Psoas muscle (tissue), 8 donors: ENCODE measurements around the gene MYL5. TPM values are rescaled to one million over a fixed set of nuclear protein-coding genes. Genes with fewer than 3 reads are reported as not detected.

ENCODE experiments used
- ATAC-seq, 4 donors: fragments of 200-7000 bp; cut with Tn5 transposase; one replicate each; pipeline ENCODE4 v1.9.1; 2020; ENCODE audit warnings: moderate library complexity in 3 of 4, mild to moderate bottlenecking in 2 of 4
- DNase-seq, 2 donors: peaks; one replicate each; pipeline ENCODE4 v3.0.0-alpha.2; 2020
- H3K27ac ChIP-seq: fragments of 200-600 bp; one replicate; pipeline ENCODE4 v1.8.0; 2022
- H3K27me3 ChIP-seq, 3 donors: fragments of 200-600 bp in 1 of 3; one replicate each; pipeline versions ENCODE4 v1.6.1 to v1.8.0; 2013 to 2022; ENCODE audit warnings: low read length in 2 of 3, mild to moderate bottlenecking in 2 of 3, moderate library complexity in 1 of 3; ENCODE audit not compliant: insufficient read depth in 3 of 3
- H3K36me3 ChIP-seq, 2 donors: fragments of 200-600 bp in 1 of 2; one replicate each; pipeline versions ENCODE4 v1.6.1 to v1.8.0; 2013 to 2022; ENCODE audit warnings: low read depth in 1 of 2, mild to moderate bottlenecking in 1 of 2, moderate library complexity in 1 of 2; ENCODE audit not compliant: insufficient read depth in 1 of 2
- H3K4me1 ChIP-seq: fragments of 200-600 bp; one replicate; pipeline ENCODE4 v1.8.0; 2022
- H3K4me3 ChIP-seq: fragments of 200-600 bp; one replicate; pipeline ENCODE4 v1.8.0; 2022; ENCODE audit warnings: mild to moderate bottlenecking
- H3K9me3 ChIP-seq: fragments of 200-600 bp; one replicate; pipeline ENCODE4 v1.8.0; 2022
- CTCF ChIP-seq: fragments of 200-600 bp; IDR thresholded peaks from one replicate; pipeline ENCODE4 v1.8.0; 2022; ENCODE audit warnings: antibody characterized with exemption
- WGBS, 3 donors: extraction: QIAGEN DNeasy Blood & Tissue Kit; methylation state at CpG; one replicate each; pipeline versions ENCODE4 v1.1.6 to v1.1.7; 2013; 5-methylcytosine and 5-hydroxymethylcytosine counted together
- intact Hi-C, 2 donors: fragments of 100-400 bp; cut with DNase I; formaldehyde crosslinking; loops; one replicate each; pipeline versions ENCODE4 v1.11.0 to v1.14.2; 2022
- polyA plus RNA-seq, 3 donors: library from polyadenylated mRNA; stranded (reverse); fragments of 200-250 nt; gene quantifications; one replicate each; pipeline ENCODE4 v1.2.3, GENCODE V29; 2013
- total RNA-seq, 4 donors: library from RNA; stranded (reverse); fragmentation: NEBNext Ultra II Directional in 2 of 4; extraction: Animal tissue kit (Norgen Biotek cat#: 25700) in 2 of 4; gene quantifications; one replicate each; pipeline versions ENCODE4 v1.2.1 to v1.2.4, GENCODE V29; 2021 to 2023
- donor health status: healthy with polysubstance abuse.
- donor health status: DM: no; HTN: no; CAD: no; lungs with moderate emphysema.
- donor health status: Bipolar disorder and iron deficiency.
- donor health status: healthy.
- donor health status: DM: yes; HTN: yes; CAD: no.
- donor health status: DM: no; HTN: no; CAD: no.
- donor health status: DM: no; HTN: no; CAD: no.
- donor health status: DM: yes; HTN: yes; CAD: no.

MYL5 gene
- total and polyA plus RNA-seq, 7 donors = 2.0 to 11.2 (median 5.4) TPM

GRCh38 chr4:707929-708630 is 33.7 kb downstream of the MYL5 start:
- no peak for TF ChIP-seq CTCF
- Histone ChIP-seq H3K4me3 (peak overlapping the region; percentile 18), H3K4me1 (peaks cover 12% of the 10 kb centered on the region), H3K9me3 (no peaks in the 10 kb centered on the region), H3K27me3 (no peaks in the 10 kb centered on the region), H3K36me3 (peaks cover 0 to 4% of the 10 kb centered on the region in 2 donors), H3K27ac (no peak overlapping the region)
- intact Hi-C loops = no loop called here
- 74 to 81% (median 75%) methylated on average over 8 to 11 of the region's 11 CpGs for WGBS, 3 donors
- ATAC-seq (no peak), DNase-seq (no peak)

GRCh38 chr4:708631-708933 is 34.2 kb downstream of the MYL5 start:
- no peak for ATAC-seq
- peak overlapping the region; percentile 18 for H3K4me3 ChIP-seq
- no peaks in the 10 kb centered on the region for H3K27me3 ChIP-seq
- no peaks in the 10 kb centered on the region for H3K9me3 ChIP-seq
- no peak for TF ChIP-seq CTCF
- intact Hi-C loops = no loop called here
- DNase-seq = no peak
- 76 to 89% (median 83%) methylated on average over 6 of the region's 6 CpGs for WGBS, 3 donors
- peaks cover 12% of the 10 kb centered on the region for H3K4me1 ChIP-seq
- no peak overlapping the region for H3K27ac ChIP-seq
- H3K36me3 ChIP-seq = peaks cover 0 to 4% of the 10 kb centered on the region in 2 donors

GRCh38 chr4:709348-709747 is 35.0 kb downstream of the MYL5 start:
- Histone ChIP-seq H3K9me3 (no peaks in the 10 kb centered on the region), H3K4me3 (no peak overlapping the region), H3K27ac (no peak overlapping the region), H3K36me3 (peaks cover 0 to 4% of the 10 kb centered on the region in 2 donors), H3K27me3 (no peaks in the 10 kb centered on the region), H3K4me1 (peaks cover 12% of the 10 kb centered on the region)
- TF ChIP-seq CTCF = no peak
- WGBS, 3 donors = 95 to 99% (median 97%) methylated on average over 6 of the region's 6 CpGs
- ATAC-seq (no peak), DNase-seq (no peak)
- intact Hi-C loops = no loop called here

GRCh38 chr4:710116-710515 is 35.8 kb downstream of the MYL5 start:
- intact Hi-C loops = no loop called here
- DNase-seq = no peak
- H3K36me3 ChIP-seq = peaks cover 0 to 4% of the 10 kb centered on the region in 2 donors
- H3K9me3 ChIP-seq = no peaks in the 10 kb centered on the region
- no peak for ATAC-seq
- no peaks in the 10 kb centered on the region for H3K27me3 ChIP-seq
- no peak for TF ChIP-seq CTCF
- H3K4me1 ChIP-seq = peaks cover 12% of the 10 kb centered on the region
- WGBS, 3 donors = 65 to 70% (median 65%) methylated on average over 9 of the region's 9 CpGs
- no peak overlapping the region for H3K4me3 ChIP-seq
- no peak overlapping the region for H3K27ac ChIP-seq

- Histone ChIP-seq H3K27ac (no peak overlapping the region), H3K9me3 (no peaks in the 10 kb centered on the region), H3K4me3 (no peak overlapping the region), H3K36me3 (peaks cover 0 to 4% of the 10 kb centered on the region in 2 donors), H3K27me3 (no peaks in the 10 kb centered on the region), H3K4me1 (peaks cover 12% of the 10 kb centered on the region)
- TF ChIP-seq CTCF = no peak
- WGBS, 3 donors = 82 to 88% (median 85%) methylated on average over 13 of the region's 13 CpGs
- DNase-seq (no peak), ATAC-seq (no peak)
- intact Hi-C loops = no loop called here
These were observed 36.6 kb downstream of the MYL5 start for GRCh38 chr4:710916-711315.
